Pancreas (tissue), 10 donors: ENCODE results near the gene CTRL. TPM values are rescaled to one million over a fixed set of nuclear protein-coding genes. Genes with fewer than 3 reads are reported as not detected.

Experiments used
- ATAC-seq, 4 donors: fragments of 200-7000 bp; cut with Tn5 transposase; one replicate each; pipeline versions ENCODE4 v1.8.0 to v1.9.1; 2020; ENCODE audit warnings: mild to moderate bottlenecking in 4 of 4, moderate library complexity in 4 of 4
- DNase-seq, 6 donors: peaks; one replicate each; pipeline ENCODE4 v3.0.0-alpha.2; 2020
- FAIRE-seq: peaks from 2 replicates; lab custom pipeline; 2012; peaks lifted over from hg19 to GRCh38; lab: Jason Lieb, UNC
- H3K27ac ChIP-seq, 4 donors: fragments of 200-600 bp; sonication (generic); 1 replicate in 3 of 4; 2 replicates in 1 of 4; pipeline versions ENCODE4 v1.5.0 to v1.8.0; 2020
- H3K27me3 ChIP-seq, 4 donors: fragments of 200-600 bp; one replicate each; pipeline ENCODE4 v1.8.0; 2021
- H3K36me3 ChIP-seq, 3 donors: fragments of 200-600 bp; sonication (generic) in 1 of 3; one replicate each; pipeline versions ENCODE4 v1.5.0 to v1.8.0; 2020 to 2021
- H3K4me1 ChIP-seq, 3 donors: fragments of 200-600 bp; one replicate each; pipeline ENCODE4 v1.8.0; 2021
- H3K4me3 ChIP-seq, 4 donors: fragments of 200-600 bp; sonication (generic) in 2 of 4; one replicate each; pipeline versions ENCODE4 v1.5.0 to v1.8.0; 2020 to 2021
- H3K9me3 ChIP-seq, 4 donors: fragments of 200-600 bp; one replicate each; pipeline ENCODE4 v1.8.0; 2021
- CTCF ChIP-seq, 4 donors: fragments of 200-600 bp; sonication (generic) in 3 of 4; IDR thresholded peaks; one replicate each; pipeline versions ENCODE4 v1.5.0 to v1.8.0; 2021; ENCODE audit warnings: antibody characterized with exemption in 4 of 4
- WGBS, 2 donors: extraction: QIAGEN DNeasy Blood & Tissue Kit; methylation state at CpG; one replicate each; pipeline ENCODE4 v1.1.7; 2013; 5-methylcytosine and 5-hydroxymethylcytosine counted together
- intact Hi-C, 3 donors: fragments of 100-400 bp; cut with DNase I; formaldehyde crosslinking; loops; one replicate each; pipeline versions ENCODE4 v1.11.1 to v1.14.2; 2022
- polyA plus RNA-seq, 2 donors: library from polyadenylated mRNA; stranded (reverse); fragments of 200-250 nt; gene quantifications; one replicate each; pipeline ENCODE4 v1.2.3, GENCODE V29; 2013
- total RNA-seq, 6 donors: library from RNA; stranded (reverse); fragmentation: NEBNext Ultra II Directional in 4 of 6; extraction: Animal tissue kit (Norgen Biotek cat#: 25700) in 4 of 6; gene quantifications; one replicate each; pipeline versions ENCODE4 v1.2.1 to v1.2.4, GENCODE V29; 2021 to 2023
- donor health status: healthy with polysubstance abuse.
- donor health status: DM: no; HTN: no; CAD: no; lungs with moderate emphysema.
- donor health status: DM: no; HTN: no; CAD: no.
- donor health status: control.
- donor health status: control.
- donor health status: Bipolar disorder and iron deficiency.
- donor health status: DM: yes; HTN: yes; CAD: no.
- donor health status: DM: no; HTN: no; CAD: no.
- donor health status: DM: no; HTN: no; CAD: no.
- donor health status: DM: yes; HTN: yes; CAD: no.

The CTRL gene
- total and polyA plus RNA-seq, 8 donors = 559 to 2,165 (median 673) TPM

DNA sequence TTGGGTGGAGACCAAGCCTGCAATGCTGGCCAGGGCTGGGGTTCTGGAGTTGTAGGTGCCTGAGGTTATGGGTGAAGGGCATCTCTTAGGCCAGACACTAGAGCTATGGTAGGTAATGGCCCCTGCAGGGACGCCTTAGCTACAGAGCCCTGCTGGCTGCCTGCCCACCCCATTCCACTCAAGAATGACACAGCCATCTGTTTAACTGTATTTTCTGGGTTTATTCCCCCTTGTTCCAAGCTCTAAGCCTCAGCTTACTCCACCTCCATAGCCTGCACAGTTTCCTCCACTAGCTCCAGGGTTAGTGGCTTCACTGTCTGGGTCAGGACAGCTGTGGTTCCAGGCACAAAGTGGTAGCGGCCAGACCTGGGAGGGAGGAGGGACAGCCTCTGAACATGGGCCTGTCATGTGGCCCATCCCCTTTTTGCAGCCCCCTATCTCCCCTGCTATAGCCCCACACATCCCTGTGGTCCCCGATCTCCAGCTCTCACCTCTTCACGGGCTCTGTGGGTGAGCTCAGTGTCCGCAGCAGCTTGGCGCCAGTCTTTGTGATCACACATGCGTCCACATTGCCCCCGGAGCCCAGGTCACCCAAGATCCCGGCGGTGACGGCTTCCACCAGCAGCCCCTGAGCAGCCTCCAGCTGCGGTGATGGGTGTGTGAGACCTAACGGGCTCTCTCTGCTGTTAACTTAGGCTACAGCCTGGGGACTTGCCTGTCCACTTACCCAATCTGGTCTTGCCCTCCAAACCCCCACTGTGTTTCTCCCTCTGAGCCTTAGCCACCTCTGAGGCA lies 2.8 kb upstream of the CTRL start:
- H3K9me3 ChIP-seq = no peaks in the 10 kb centered on the region
- peaks cover 0 to 23% (median 4%) of the 10 kb centered on the region in 3 donors for H3K4me1 ChIP-seq
- TF ChIP-seq CTCF (IDR thresholded peaks at IDR 0.05) = no peak
- DNase-seq = peak in 4 of 6 donors; percentile 36 to 83 (median 57)
- peaks cover 0 to 5% (median 0%) of the 10 kb centered on the region in 3 donors for H3K36me3 ChIP-seq
- intact Hi-C loops = loop anchor here in 2 of 3 donors (5.0 to 10.0 kb wide), 4 partner anchors 37 to 410 kb away; partner anchors contain the start of genes NRN1L (in 1 of the 2) and RIPOR1 (in 1 of the 2)
- H3K27me3 ChIP-seq = no peaks in the 10 kb centered on the region
- peak overlapping the region in 3 of 4 donors; percentile 28 to 95 (median 85) for H3K27ac ChIP-seq
- 28 to 30% methylated on average over 13 of the region's 13 CpGs for WGBS, 2 donors
- H3K4me3 ChIP-seq = peak overlapping the region in 3 of 4 donors; percentile 90 to 94 (median 92)
- no peak for FAIRE-seq
- ATAC-seq = no peak

GRCh38 chr16:67933805-67934204 lies 2.1 kb upstream of the CTRL start:
- Histone ChIP-seq H3K4me1 (peaks cover 0 to 23% (median 8%) of the 10 kb centered on the region in 3 donors), H3K4me3 (peak overlapping the region in 2 of 4 donors; percentile 92 to 94), H3K27ac (no peak overlapping the region), H3K9me3 (no peaks in the 10 kb centered on the region), H3K27me3 (no peaks in the 10 kb centered on the region), H3K36me3 (peaks cover 0 to 5% (median 0%) of the 10 kb centered on the region in 3 donors)
- intact Hi-C loops = loop anchor here in 2 of 3 donors (5.0 to 10.0 kb wide), 4 partner anchors 37 to 409 kb away; partner anchors contain the start of genes NRN1L (in 1 of the 2) and RIPOR1 (in 1 of the 2)
- DNase-seq (peak in 2 of 6 donors; percentile 27 to 44), FAIRE-seq (no peak), ATAC-seq (no peak)
- 54 to 66% methylated on average over 7 of the region's 7 CpGs for WGBS, 2 donors
- TF ChIP-seq CTCF (IDR thresholded peaks at IDR 0.05) = no peak

DNA sequence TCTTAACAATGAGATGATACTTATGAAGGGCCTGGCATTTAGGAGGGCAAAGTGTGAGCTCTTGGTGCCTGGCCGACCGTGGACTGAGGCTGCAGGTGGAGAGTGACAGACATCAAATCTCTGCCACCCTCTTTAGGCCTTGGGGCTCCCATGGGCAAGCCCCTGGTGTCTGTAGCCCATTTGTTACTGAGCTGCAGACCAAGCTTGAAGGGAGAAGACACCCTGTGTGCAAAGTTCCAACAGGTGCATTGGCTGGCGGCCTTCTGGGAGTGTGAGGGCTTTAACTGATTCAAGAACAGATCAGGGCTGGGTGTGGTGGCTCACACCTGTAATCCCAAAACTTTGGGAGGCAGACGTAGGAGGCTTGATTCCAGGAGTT lies 789 bp upstream of the CTRL start:
- Histone ChIP-seq H3K4me1 (peaks cover 0 to 21% (median 8%) of the 10 kb centered on the region in 3 donors), H3K27ac (peak overlapping the region; percentile 33 to 78 (median 64)), H3K9me3 (no peaks in the 10 kb centered on the region), H3K27me3 (no peaks in the 10 kb centered on the region), H3K4me3 (no peak overlapping the region), H3K36me3 (peaks cover 0 to 5% (median 0%) of the 10 kb centered on the region in 3 donors)
- intact Hi-C loops = loop anchor here in 2 of 3 donors (5.0 to 10.0 kb wide), 4 partner anchors 35 to 408 kb away; partner anchors contain the start of genes NRN1L (in 1 of the 2) and RIPOR1 (in 1 of the 2)
- FAIRE-seq (no peak), ATAC-seq (no peak), DNase-seq (peak in 1 of 6 donors; percentile 51)
- 47 to 53% methylated on average over 4 of the region's 4 CpGs for WGBS, 2 donors
- no peak for TF ChIP-seq CTCF (IDR thresholded peaks at IDR 0.05)

DNA sequence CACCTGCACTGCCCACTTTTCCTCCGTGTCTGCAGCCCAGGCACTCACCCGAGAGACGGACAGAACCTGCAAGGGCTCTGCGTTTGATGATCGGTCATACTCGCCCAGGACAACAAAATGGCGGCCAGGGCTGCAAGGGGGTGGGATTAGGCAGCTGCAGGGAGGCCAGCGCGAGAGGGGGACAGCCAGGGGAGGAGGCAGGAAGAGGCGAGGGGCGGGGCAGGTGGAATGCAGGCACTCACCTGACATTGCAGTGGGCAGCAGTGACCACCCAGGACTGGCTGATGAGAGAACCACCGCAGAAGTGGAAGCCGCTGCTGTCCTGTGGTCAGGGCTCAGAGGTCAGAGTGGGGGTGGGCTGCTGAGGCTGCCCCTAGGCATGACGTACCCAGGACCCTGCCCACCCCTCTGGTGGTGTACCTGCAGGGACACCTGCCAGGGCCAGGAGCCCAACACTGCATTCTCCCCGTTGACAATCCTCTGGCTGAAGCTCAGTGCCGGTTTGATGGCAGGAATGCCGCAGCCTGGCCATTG lies 917 bp downstream of the CTRL start:
- TF ChIP-seq CTCF (IDR thresholded peaks at IDR 0.05) = no peak
- Histone ChIP-seq H3K4me1 (peaks cover 0 to 18% (median 8%) of the 10 kb centered on the region in 3 donors), H3K27me3 (no peaks in the 10 kb centered on the region), H3K9me3 (no peaks in the 10 kb centered on the region), H3K4me3 (peak overlapping the region; percentile 31 to 43 (median 43)), H3K36me3 (peaks cover 0 to 5% (median 0%) of the 10 kb centered on the region in 3 donors), H3K27ac (peak overlapping the region; percentile 33 to 80 (median 74))
- ATAC-seq = no peak
- no peak for FAIRE-seq
- 38 to 45% methylated on average over 17 of the region's 17 CpGs for WGBS, 2 donors
- intact Hi-C loops = loop anchor here in 2 of 3 donors (5.0 to 10.0 kb wide), 4 partner anchors 33 to 406 kb away; partner anchors contain the start of genes NRN1L (in 1 of the 2) and RIPOR1 (in 1 of the 2)
- peak in 4 of 6 donors; percentile 51 to 87 (median 58) for DNase-seq
